ENCODE measurements around the gene COL13A1. TPM values are rescaled to one million over a fixed set of nuclear protein-coding genes. Genes with fewer than 3 reads are reported as not detected.

The COL13A1 gene
- total RNA-seq, 1 experiment from 2014 or later, result 5.9 TPM

DNA sequence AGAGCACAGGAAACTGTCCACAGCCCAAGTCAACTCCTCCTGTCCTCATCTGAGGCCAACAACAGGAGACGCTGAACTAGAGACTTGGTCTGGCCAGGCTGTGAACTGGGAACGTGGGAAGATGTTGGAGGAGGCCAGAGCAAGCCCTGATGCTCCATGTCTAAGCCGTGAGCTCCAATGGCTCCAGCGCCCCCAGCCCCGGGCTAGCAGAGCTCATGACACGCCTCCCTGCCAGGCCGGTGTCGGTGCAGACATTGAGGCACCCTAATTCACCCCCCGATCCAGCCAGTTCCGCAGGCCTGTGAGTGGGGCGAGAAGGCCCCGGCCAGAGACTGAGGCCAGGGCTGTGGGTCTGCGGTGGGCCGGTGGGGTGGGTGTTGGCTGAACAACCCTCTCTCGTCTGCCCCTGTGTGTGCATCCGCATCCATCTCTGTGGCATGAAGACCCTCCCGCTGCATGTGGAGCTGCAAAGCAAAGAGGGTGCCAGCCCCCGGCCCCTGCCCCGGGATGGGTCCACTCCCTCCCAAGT, 141.7 kb downstream of the COL13A1 start:
- Histone ChIP-seq H3K79me2 (ENCODE audit: insufficient read depth, low read length) (no peaks in the 10 kb centered on the region), H3K9me3 (ENCODE audit: control insufficient read depth in 1 of 2, insufficient read depth in 1 of 2, low read depth in 1 of 2, low read length in 2 of 2) (no peaks in the 10 kb centered on the region), H4K20me1 (ENCODE audit: insufficient read depth) (no peaks in the 10 kb centered on the region), H2AFZ (ENCODE audit: low read depth, low read length, poor library complexity, severe bottlenecking) (no peak overlapping the region), H3K36me3 (ENCODE audit: control insufficient read depth in 1 of 2, insufficient read depth in 2 of 2, low read length in 2 of 2) (no peaks in the 10 kb centered on the region), H3K4me2 (ENCODE audit: low read length) (no peak overlapping the region), H3K27ac (ENCODE audit: low read depth, low read length) (no peak overlapping the region), H3K4me3 (replicated peaks in 1 of 2; ENCODE audit: low read depth in 1 of 2, low read length in 2 of 2) (no peak overlapping the region), H3K27me3 (ENCODE audit: insufficient read depth, low read length) (no peaks in the 10 kb centered on the region), H3K4me1 (ENCODE audit: control insufficient read depth in 1 of 2, insufficient read depth in 2 of 2, low read length in 2 of 2) (no peaks in the 10 kb centered on the region), H3K9ac (ENCODE audit: low read length) (no peak overlapping the region), H3K9me2 (ENCODE audit: insufficient read depth) (no peaks in the 10 kb centered on the region)
- CTCF ChIA-PET, result interaction anchor here (4.7 kb wide), 1 partner anchor 15 kb away, joined by 18 read pairs; no protein-coding TSS in a partner anchor
- POLR2A ChIA-PET, result no interaction called here
- TF ChIP-seq, protein P1, sequence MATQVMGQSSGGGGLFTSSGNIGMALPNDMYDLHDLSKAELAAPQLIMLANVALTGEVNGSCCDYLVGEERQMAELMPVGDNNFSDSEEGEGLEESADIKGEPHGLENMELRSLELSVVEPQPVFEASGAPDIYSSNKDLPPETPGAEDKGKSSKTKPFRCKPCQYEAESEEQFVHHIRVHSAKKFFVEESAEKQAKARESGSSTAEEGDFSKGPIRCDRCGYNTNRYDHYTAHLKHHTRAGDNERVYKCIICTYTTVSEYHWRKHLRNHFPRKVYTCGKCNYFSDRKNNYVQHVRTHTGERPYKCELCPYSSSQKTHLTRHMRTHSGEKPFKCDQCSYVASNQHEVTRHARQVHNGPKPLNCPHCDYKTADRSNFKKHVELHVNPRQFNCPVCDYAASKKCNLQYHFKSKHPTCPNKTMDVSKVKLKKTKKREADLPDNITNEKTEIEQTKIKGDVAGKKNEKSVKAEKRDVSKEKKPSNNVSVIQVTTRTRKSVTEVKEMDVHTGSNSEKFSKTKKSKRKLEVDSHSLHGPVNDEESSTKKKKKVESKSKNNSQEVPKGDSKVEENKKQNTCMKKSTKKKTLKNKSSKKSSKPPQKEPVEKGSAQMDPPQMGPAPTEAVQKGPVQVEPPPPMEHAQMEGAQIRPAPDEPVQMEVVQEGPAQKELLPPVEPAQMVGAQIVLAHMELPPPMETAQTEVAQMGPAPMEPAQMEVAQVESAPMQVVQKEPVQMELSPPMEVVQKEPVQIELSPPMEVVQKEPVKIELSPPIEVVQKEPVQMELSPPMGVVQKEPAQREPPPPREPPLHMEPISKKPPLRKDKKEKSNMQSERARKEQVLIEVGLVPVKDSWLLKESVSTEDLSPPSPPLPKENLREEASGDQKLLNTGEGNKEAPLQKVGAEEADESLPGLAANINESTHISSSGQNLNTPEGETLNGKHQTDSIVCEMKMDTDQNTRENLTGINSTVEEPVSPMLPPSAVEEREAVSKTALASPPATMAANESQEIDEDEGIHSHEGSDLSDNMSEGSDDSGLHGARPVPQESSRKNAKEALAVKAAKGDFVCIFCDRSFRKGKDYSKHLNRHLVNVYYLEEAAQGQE (IDR thresholded peaks at IDR 0.05; ENCODE audit: low read depth), result no peak
- no peak for TF ChIP-seq EZH2phosphoT487 (IDR thresholded peaks at IDR 0.05; ENCODE audit: borderline replicate concordance)
- RAD21 ChIA-PET (ENCODE audit: low non-redundant PET in 1 of 2, low total read pairs in 2 of 2, uncharacterized antibody in 2 of 2, unreplicated experiment in 2 of 2), result no interaction called here
- DNase-seq (ENCODE audit: low read depth, low spot score) (no peak), ATAC-seq (no peak)
- intact Hi-C loops (cut with micrococcal nuclease), result no loop called here
- no TSS peak for BruUV-seq (replicated peaks)

DNA sequence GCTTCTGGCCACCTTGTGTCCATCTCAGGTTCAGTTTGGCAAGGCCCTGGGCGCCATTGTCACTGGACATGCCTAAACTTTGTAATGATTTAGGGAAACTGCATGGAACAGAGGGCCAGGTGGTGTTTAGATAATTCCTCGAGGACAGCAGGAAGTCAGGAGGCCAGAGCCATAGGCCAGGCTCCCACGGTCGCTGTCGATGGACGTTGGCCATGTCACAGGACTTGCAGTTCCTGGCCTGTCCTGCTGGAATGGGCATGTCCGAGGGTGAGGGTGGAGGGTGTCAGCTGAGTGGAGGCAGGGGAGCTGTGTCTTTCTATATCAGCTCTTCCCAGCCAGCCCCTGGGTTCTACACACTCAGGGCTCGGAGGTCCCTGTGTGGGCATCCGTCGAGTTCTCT, 143.1 kb downstream of the COL13A1 start:
- RAD21 ChIA-PET (ENCODE audit: low non-redundant PET in 1 of 2, low total read pairs in 2 of 2, uncharacterized antibody in 2 of 2, unreplicated experiment in 2 of 2), result no interaction called here
- H3K4me3 ChIP-seq (replicated peaks in 1 of 2; ENCODE audit: low read depth in 1 of 2, low read length in 2 of 2), result no peak overlapping the region
- H3K27ac ChIP-seq (ENCODE audit: low read depth, low read length), result no peak overlapping the region
- intact Hi-C loops (cut with micrococcal nuclease), result no loop called here
- H3K27me3 ChIP-seq (ENCODE audit: insufficient read depth, low read length), result no peaks in the 10 kb centered on the region
- H3K9me3 ChIP-seq (ENCODE audit: control insufficient read depth in 1 of 2, insufficient read depth in 1 of 2, low read depth in 1 of 2, low read length in 2 of 2), result no peaks in the 10 kb centered on the region
- H3K9me2 ChIP-seq (ENCODE audit: insufficient read depth), result no peaks in the 10 kb centered on the region
- no peaks in the 10 kb centered on the region for H4K20me1 ChIP-seq (ENCODE audit: insufficient read depth)
- CTCF ChIA-PET, result interaction anchor here (4.7 kb wide), 1 partner anchor 14 kb away, joined by 18 read pairs; no protein-coding TSS in a partner anchor
- H3K9ac ChIP-seq (ENCODE audit: low read length), result no peak overlapping the region
- no peaks in the 10 kb centered on the region for H3K79me2 ChIP-seq (ENCODE audit: insufficient read depth, low read length)
- no peaks in the 10 kb centered on the region for H3K36me3 ChIP-seq (ENCODE audit: control insufficient read depth in 1 of 2, insufficient read depth in 2 of 2, low read length in 2 of 2)
- DNase-seq (ENCODE audit: low read depth, low spot score), result no peak
- no TSS peak for BruUV-seq (replicated peaks)
- no peak overlapping the region for H2AFZ ChIP-seq (ENCODE audit: low read depth, low read length, poor library complexity, severe bottlenecking)
- no peak overlapping the region for H3K4me2 ChIP-seq (ENCODE audit: low read length)
- POLR2A ChIA-PET, result no interaction called here
- no peak for ATAC-seq
- no peaks in the 10 kb centered on the region for H3K4me1 ChIP-seq (ENCODE audit: control insufficient read depth in 1 of 2, insufficient read depth in 2 of 2, low read length in 2 of 2)
- TF ChIP-seq SP1 (IDR thresholded peaks at IDR 0.05; ENCODE audit: low read depth), result no peak
- no peak for TF ChIP-seq SIN3A (IDR thresholded peaks at IDR 0.05; ENCODE audit: low read depth)
- no peak for TF ChIP-seq EZH2phosphoT487 (IDR thresholded peaks at IDR 0.05; ENCODE audit: borderline replicate concordance)
- no peak for TF ChIP-seq CBX3 (IDR thresholded peaks at IDR 0.05; ENCODE audit: low read depth)
- TF ChIP-seq, protein P2, sequence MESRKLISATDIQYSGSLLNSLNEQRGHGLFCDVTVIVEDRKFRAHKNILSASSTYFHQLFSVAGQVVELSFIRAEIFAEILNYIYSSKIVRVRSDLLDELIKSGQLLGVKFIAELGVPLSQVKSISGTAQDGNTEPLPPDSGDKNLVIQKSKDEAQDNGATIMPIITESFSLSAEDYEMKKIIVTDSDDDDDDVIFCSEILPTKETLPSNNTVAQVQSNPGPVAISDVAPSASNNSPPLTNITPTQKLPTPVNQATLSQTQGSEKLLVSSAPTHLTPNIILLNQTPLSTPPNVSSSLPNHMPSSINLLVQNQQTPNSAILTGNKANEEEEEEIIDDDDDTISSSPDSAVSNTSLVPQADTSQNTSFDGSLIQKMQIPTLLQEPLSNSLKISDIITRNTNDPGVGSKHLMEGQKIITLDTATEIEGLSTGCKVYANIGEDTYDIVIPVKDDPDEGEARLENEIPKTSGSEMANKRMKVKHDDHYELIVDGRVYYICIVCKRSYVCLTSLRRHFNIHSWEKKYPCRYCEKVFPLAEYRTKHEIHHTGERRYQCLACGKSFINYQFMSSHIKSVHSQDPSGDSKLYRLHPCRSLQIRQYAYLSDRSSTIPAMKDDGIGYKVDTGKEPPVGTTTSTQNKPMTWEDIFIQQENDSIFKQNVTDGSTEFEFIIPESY (IDR thresholded peaks at IDR 0.05; ENCODE audit: extremely low read depth, insufficient replicate concordance, low read length), result no peak
- no peak for TF ChIP-seq ELF1 (IDR thresholded peaks at IDR 0.05; ENCODE audit: borderline replicate concordance, low read depth)
- no peak for TF ChIP-seq ZFX (IDR thresholded peaks at IDR 0.05)
- TF ChIP-seq JUND (IDR thresholded peaks at IDR 0.05), result no peak
- TF ChIP-seq YY1 (IDR thresholded peaks at IDR 0.05; ENCODE audit: extremely low read depth, insufficient replicate concordance, low read depth, low read length), result no peak
- no peak for TF ChIP-seq SRF (IDR thresholded peaks at IDR 0.05; ENCODE audit: low read depth)
- TF ChIP-seq RAD21 (IDR thresholded peaks at IDR 0.05; ENCODE audit: low read depth), result no peak
- TF ChIP-seq FOSL1 (IDR thresholded peaks at IDR 0.05; ENCODE audit: low read depth), result no peak
